ENCODE results near the gene NXT1.

- TF ChIP-seq TCF3 (IDR thresholded peaks at IDR 0.05; ENCODE audit: borderline replicate concordance, insufficient read depth, low read depth, low read length) (no peak), RBBP5 (conservative IDR thresholded peaks at IDR 0.05) (no peak), ZBTB4 (CRISPR knock-in tag; IDR thresholded peaks at IDR 0.05) (no peak), MYC (IDR thresholded peaks at IDR 0.05; ENCODE audit: insufficient read depth, insufficient read length, insufficient replicate concordance, low read length, severe bottlenecking) (no peak), GATAD2B (conservative IDR thresholded peaks at IDR 0.05; ENCODE audit: low read depth) (no peak), EP300 (IDR thresholded peaks at IDR 0.05; ENCODE audit: borderline replicate concordance in 1 of 2, control insufficient read depth in 1 of 2, low read depth in 2 of 2, low read length in 2 of 2) (no peak), NR2C1 (IDR thresholded peaks at IDR 0.05) (no peak), ZBED1 (IDR thresholded peaks at IDR 0.05; ENCODE audit: borderline replicate concordance) (no peak)
- TF ChIP-seq, protein P1, sequence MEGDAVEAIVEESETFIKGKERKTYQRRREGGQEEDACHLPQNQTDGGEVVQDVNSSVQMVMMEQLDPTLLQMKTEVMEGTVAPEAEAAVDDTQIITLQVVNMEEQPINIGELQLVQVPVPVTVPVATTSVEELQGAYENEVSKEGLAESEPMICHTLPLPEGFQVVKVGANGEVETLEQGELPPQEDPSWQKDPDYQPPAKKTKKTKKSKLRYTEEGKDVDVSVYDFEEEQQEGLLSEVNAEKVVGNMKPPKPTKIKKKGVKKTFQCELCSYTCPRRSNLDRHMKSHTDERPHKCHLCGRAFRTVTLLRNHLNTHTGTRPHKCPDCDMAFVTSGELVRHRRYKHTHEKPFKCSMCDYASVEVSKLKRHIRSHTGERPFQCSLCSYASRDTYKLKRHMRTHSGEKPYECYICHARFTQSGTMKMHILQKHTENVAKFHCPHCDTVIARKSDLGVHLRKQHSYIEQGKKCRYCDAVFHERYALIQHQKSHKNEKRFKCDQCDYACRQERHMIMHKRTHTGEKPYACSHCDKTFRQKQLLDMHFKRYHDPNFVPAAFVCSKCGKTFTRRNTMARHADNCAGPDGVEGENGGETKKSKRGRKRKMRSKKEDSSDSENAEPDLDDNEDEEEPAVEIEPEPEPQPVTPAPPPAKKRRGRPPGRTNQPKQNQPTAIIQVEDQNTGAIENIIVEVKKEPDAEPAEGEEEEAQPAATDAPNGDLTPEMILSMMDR (IDR thresholded peaks at IDR 0.05 in 2 of 3, conservative IDR thresholded peaks at IDR 0.05 in 1 of 3; ENCODE audit: control insufficient read depth in 2 of 3, extremely low read depth in 1 of 3, insufficient read depth in 1 of 3, low read depth in 3 of 3, low read length in 3 of 3), result no peak
- TF ChIP-seq, protein P2, sequence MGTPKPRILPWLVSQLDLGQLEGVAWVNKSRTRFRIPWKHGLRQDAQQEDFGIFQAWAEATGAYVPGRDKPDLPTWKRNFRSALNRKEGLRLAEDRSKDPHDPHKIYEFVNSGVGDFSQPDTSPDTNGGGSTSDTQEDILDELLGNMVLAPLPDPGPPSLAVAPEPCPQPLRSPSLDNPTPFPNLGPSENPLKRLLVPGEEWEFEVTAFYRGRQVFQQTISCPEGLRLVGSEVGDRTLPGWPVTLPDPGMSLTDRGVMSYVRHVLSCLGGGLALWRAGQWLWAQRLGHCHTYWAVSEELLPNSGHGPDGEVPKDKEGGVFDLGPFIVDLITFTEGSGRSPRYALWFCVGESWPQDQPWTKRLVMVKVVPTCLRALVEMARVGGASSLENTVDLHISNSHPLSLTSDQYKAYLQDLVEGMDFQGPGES (IDR thresholded peaks at IDR 0.05), result no peak
Measured at GRCh38 chr20:23387118-23387443, 36.5 kb downstream of the NXT1 start.

Data from GM12878 (cell line).